Hematopoietic multipotent progenitor cell treated with erythropoietin and hydrocortisone succinate and interleukin-3 and kit ligand, for 8 days (in vitro differentiated cells): ENCODE results near the gene PRDM5.
A peak's percentile ranks its signal among the peaks of the same experiment; 100 is the strongest.

Experiments used
- DNase-seq: peaks from one replicate; pipeline ENCODE4 v3.0.0-alpha.2; 2015

The PRDM5 gene

GRCh38 chr4:120922381-120923206, at the start of gene PRDM5:
Gene PRDM5 (minus strand): TSS chr4:120922726. CDS start chr4:120922608, 118 bp downstream.
- DNase-seq, result peak; percentile 3

- DNase-seq, result no peak
Observed at GRCh38 chr4:120971884-120972283, 49.4 kb upstream of the PRDM5 start.

GRCh38 chr4:120965938-120966337, 43.4 kb upstream of the PRDM5 start:
- DNase-seq, result no peak

DNA sequence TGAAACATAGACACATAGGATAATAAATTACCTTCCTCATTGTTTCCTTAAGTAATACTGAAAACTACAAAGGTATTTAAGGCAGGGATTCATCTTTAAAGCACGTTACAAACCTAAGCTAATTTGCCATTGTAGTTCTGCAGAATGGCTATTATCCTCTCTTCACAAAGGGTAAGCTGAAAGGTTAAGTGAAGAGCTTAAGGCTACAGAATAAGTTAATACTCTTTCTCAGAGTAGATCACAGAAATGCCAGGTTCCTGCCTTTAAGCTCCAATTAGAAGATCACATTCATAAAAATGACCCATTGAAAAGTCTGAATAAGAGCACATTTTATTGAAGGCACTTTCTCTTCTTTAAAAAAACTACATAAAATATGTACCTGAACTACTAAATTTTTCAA, 42.1 kb upstream of the PRDM5 start:
- DNase-seq, result no peak

DNA sequence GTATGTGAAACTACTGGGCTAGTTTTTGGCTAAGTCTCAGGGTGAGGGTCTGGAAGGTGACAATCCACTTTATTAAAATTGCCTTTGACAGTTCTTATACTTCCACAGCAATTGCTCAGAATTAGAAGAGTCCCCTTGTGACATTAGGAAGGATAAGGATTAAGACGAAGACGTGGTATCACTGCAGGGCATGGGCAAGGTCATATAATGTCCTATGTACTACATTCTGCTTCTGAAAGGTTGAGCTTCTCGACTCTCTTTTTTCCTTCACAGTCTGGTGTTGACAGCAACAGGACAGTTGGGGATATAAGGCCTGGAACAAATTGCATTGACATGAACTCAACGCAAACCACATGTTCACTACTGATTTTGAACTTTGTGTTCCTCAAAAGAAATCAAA, 40.9 kb upstream of the PRDM5 start:
- no peak for DNase-seq

- no peak for DNase-seq
Observed at GRCh38 chr4:120960656-120961267, 38.2 kb upstream of the PRDM5 start.

GRCh38 chr4:120948382-120948781, 25.9 kb upstream of the PRDM5 start:
- no peak for DNase-seq

- no peak for DNase-seq
Observed at GRCh38 chr4:120942776-120943175, 20.2 kb upstream of the PRDM5 start.

GRCh38 chr4:120940547-120940946, 18.0 kb upstream of the PRDM5 start:
- no peak for DNase-seq

GRCh38 chr4:120939693-120940092, 17.2 kb upstream of the PRDM5 start:
- no peak for DNase-seq

GRCh38 chr4:120929847-120930246, 7.3 kb upstream of the PRDM5 start:
- DNase-seq, result no peak

DNA sequence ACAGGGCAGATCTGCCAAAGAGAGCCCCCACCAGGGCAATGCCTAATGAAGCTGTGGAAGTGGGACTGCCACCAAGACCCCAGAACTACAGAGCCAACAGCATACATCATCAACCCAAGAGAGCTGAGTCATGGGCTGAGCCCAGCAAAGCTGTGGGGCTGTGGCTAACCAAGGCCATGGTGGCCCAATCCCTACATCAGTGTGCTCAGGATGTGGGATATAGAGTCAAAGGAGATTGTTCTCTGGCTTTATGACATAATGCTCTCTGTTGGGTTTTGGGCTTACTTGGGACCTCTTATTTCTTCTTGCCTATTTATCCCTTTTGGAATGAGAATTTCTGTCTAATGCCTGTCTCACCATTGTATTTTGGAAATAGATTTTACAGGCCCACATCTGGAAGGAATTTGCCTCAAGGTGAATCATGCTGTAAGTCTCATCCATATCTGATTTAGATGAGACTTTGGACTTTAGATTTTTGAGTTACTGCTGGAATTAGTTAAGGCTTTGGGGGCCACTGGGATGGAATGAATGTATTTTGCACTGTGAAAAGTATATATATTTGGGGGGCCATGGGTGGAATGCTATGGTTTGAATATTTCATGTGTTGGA, 5.4 kb upstream of the PRDM5 start:
- no peak for DNase-seq

DNA sequence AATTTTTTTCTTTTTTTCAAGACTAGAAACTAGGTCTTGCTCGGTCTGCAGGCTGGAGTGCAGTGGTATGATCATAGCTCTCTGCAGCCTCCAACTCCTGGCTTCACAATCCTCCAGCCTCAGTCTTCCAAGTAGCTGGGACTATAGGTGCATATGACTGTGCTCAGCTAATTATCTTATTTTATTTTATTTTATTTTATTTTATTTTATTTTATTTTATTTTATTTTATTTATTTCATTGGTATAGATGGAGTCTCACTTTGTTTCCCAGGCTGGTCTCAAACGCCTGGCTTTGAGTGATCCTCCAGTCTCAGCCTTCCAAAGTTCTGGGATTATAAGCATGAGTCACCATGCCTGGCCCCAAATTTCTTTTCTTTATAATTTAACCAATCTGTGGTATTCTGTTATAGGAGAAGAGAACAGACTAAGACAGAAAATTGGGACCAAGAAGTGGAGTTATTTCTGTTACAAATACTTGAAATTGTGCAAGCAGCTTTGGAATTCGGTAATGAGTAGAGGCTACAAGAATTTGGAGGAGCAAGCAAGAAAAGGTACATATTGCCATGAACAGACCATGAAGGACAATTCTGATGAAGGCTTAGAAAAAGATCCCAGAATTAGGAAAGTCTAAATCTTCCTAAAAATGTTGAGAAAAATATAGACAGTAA, 4.0 kb upstream of the PRDM5 start:
- DNase-seq, result no peak

GRCh38 chr4:120924931-120925330, 2.4 kb upstream of the PRDM5 start:
- no peak for DNase-seq

GRCh38 chr4:120923207-120923522, 639 bp upstream of the PRDM5 start:
- DNase-seq, result no peak

GRCh38 chr4:120921456-120922380, 808 bp downstream of the PRDM5 start:
- peak; percentile 15 for DNase-seq

DNA sequence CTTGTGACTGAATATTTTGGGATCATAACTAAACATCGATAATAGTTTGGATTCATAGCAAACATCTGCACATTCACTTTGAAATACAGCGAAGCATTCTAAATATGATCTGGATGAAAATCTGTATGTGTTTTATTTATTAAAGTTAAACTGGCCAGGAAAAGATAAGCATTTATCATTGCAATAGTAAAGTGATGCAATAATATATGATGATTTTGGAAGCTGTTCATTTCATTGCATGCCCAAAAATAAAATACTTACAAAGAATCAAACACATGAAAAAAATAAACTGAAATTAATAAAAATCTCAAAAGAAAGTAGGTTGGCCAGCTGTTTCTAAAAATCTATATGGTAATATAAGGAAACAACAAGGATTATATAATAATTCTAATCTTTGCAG, 1.9 kb downstream of the PRDM5 start:
- DNase-seq, result no peak

DNA sequence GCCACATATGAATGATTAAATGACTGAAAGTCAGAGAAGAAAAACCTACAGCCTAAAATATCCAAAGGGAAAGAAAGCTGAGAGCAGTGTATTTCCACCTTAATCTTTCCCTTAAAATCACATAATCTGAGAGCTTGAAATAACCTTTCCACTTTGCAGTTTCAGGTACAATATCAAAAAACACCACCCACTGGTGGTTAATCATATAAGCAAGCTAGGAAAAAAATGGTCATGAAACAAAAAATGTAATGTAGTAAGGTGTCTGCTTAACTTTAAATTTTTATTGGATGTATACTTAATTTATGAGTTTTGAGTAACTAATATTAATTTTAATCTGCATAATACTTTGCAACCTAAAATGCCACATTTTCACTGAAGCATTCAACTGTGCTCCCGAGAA, 3.2 kb downstream of the PRDM5 start:
- DNase-seq, result no peak

- no peak for DNase-seq
Observed at GRCh38 chr4:120918788-120919187, 3.7 kb downstream of the PRDM5 start.

GRCh38 chr4:120918092-120918491, 4.4 kb downstream of the PRDM5 start:
- DNase-seq, result no peak

DNA sequence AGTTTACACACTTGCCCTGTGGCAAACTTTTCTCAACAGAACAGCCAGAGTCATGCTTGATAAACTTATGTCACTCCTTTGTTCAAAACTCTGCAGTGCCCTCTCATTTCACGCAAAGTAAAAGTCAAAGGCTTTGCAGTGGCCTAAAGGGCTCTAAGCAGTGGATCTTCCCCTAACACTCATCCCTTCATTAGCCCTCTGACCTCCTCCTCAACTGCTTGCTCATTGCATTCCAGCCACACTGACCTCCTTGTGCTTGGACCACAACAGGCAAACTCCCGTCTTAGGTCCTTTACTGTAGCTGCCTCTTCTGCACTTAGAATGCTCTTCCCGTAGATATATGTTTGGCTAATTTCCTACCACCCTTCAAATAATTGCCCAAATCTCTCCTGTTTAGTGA, 5.6 kb downstream of the PRDM5 start:
- no peak for DNase-seq

DNA sequence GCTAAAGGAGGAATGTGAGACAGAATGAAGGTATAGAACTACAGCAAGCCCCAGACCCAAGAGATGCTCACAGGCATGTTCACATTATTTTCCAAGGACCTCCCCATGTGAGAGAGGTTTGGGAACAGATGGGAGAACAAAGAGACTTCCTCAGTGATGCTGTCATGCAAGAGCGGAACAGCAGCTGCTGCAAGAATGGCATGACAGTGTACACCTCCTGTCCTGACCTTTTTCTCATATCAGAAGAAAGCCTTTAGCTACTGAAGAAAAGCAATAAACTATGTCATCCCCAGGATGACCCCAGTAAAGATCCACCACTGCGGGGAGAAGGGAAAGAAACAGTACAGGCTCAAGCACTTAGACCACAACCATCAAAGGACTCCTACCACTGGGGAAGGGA, 7.2 kb downstream of the PRDM5 start:
- DNase-seq, result no peak

DNA sequence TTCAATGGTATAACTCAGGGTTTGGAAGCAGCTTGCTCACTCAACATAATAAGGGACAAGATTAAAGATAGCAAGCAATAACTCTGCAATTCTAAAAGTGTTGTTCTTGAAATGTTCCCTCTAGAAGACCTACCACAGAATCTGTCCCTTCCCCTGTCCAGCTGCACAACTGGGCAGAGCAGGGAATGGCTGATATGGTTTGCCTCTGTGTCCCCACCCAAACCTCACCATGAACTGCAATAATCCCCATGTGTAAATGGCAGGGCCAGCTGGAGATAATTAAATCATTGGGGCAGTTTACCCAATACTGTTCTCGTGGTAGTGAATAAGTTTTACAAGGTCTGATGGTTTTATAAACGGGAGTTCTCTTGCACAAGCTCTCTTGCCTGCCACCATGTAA, 19.1 kb downstream of the PRDM5 start:
- no peak for DNase-seq
